ENCODE data around the gene OR5B12.

DNA sequence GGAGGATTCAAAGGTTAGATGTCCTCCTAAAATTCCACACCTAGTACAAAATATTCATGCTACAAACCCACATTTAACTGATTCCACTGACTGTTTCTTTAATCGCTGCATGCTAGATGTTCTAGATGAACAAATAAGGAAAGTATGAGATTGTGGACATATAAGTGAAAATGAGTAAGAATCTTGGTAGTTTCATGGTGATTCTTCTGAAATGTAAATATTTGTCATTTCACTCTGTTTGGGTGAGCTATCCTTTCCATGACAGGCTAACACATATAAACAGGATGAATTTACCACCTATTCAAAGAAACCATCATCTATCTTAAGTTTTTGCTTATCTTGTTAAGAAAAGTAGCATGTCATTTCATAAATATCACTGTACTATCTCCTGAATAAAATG is 50.2 kb downstream of the OR5B12 start:
- no peak for TF ChIP-seq RBBP5 (IDR thresholded peaks at IDR 0.05; ENCODE audit: borderline replicate concordance, insufficient read depth, low read length, poor library complexity, severe bottlenecking)
- TF ChIP-seq ZNF507 (tag; conservative IDR thresholded peaks at IDR 0.05): no peak
- TF ChIP-seq, protein P1, sequence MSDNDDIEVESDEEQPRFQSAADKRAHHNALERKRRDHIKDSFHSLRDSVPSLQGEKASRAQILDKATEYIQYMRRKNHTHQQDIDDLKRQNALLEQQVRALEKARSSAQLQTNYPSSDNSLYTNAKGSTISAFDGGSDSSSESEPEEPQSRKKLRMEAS (CRISPR knock-in tag; IDR thresholded peaks at IDR 0.05): no peak
